Stimulated activated naive B cell treated with anti-CD40 and anti-IgM and Interleukin-4, amounts not matched to agents 10 μg/mL and 1 μg/mL and 100 μg/mL, for 72 hours (primary cell): ENCODE data around the gene MMEL1.
A peak's percentile ranks its signal among the peaks of the same experiment; 100 is the strongest.
"Not testable (repeated sequence)": the region's sequence is repeated elsewhere in the genome, so short reads cannot be mapped to it uniquely, and the experiment has no call there.

Experiments used
- ATAC-seq, 2 donors: fragments of 150-1000 bp; cut with Tn5 transposase; replicated peaks; 2 replicates each; pipeline ENCODE4 v1.10.0; 2021; ENCODE audit warnings: moderate library complexity in 1 of 2
- DNase-seq: peaks from one replicate; pipeline ENCODE4 v3.0.0; 2021
- H3K27ac Mint-ChIP-seq: one replicate; pipeline ENCODE4 v1.8.0; 2022; ENCODE audit warnings: mild to moderate bottlenecking, mixed read lengths
- H3K27me3 Mint-ChIP-seq, 2 donors: one replicate each; pipeline ENCODE4 v1.8.0; 2022; ENCODE audit warnings: mixed read lengths in 2 of 2
- H3K36me3 Mint-ChIP-seq, 2 donors: one replicate each; pipeline ENCODE4 v1.8.0; 2022; ENCODE audit warnings: mixed read lengths in 2 of 2, mild to moderate bottlenecking in 1 of 2
- H3K4me1 Mint-ChIP-seq, 2 donors: one replicate each; pipeline ENCODE4 v1.8.0; 2022; ENCODE audit warnings: mixed read lengths in 2 of 2, mild to moderate bottlenecking in 1 of 2
- H3K4me3 Mint-ChIP-seq, 2 donors: one replicate each; pipeline ENCODE4 v1.8.0; 2022; ENCODE audit warnings: mild to moderate bottlenecking in 2 of 2, mixed read lengths in 2 of 2, moderate library complexity in 1 of 2
- H3K9me3 Mint-ChIP-seq, 2 donors: one replicate each; pipeline ENCODE4 v1.8.0; 2022; ENCODE audit warnings: mixed read lengths in 2 of 2, mild to moderate bottlenecking in 1 of 2

The MMEL1 gene

GRCh38 chr1:2628191-2628932, 4.5 kb downstream of the MMEL1 start:
- Mint-ChIP-seq H3K4me1 (peaks cover 0 to 4% of the 10 kb centered on the region in 2 donors), H3K36me3 (peaks cover 1 to 3% of the 10 kb centered on the region in 2 donors), H3K27ac (no peak overlapping the region), H3K4me3 (peak overlapping the region; percentile 39 to 55), H3K27me3 (peaks cover 58 to 78% of the 10 kb centered on the region in 2 donors), H3K9me3 (peaks cover 0 to 3% of the 10 kb centered on the region in 2 donors)
- ATAC-seq (peak; percentile 29 to 45), DNase-seq (no peak)

- peaks cover 0 to 3% of the 10 kb centered on the region in 2 donors for H3K9me3 Mint-ChIP-seq
- peaks cover 1 to 3% of the 10 kb centered on the region in 2 donors for H3K36me3 Mint-ChIP-seq
- DNase-seq = no peak
- no peak for ATAC-seq
- H3K27ac Mint-ChIP-seq = no peak overlapping the region
- H3K4me3 Mint-ChIP-seq = no peak overlapping the region
- peaks cover 0 to 5% of the 10 kb centered on the region in 2 donors for H3K4me1 Mint-ChIP-seq
- H3K27me3 Mint-ChIP-seq = peaks cover 58 to 74% of the 10 kb centered on the region in 2 donors
Measured at GRCh38 chr1:2627746-2628145, 5.1 kb downstream of the MMEL1 start.

GRCh38 chr1:2625748-2626147, 7.1 kb downstream of the MMEL1 start:
- H3K4me3 Mint-ChIP-seq, H3K4me1 Mint-ChIP-seq, H3K9me3 Mint-ChIP-seq, ATAC-seq, DNase-seq, H3K27ac Mint-ChIP-seq, H3K36me3 Mint-ChIP-seq: not testable (repeated sequence)
- H3K27me3 Mint-ChIP-seq = peaks cover 51 to 69% of the 10 kb centered on the region in 2 donors

- Mint-ChIP-seq H3K27me3 (peaks cover 46 to 69% of the 10 kb centered on the region in 2 donors), H3K36me3 (peaks cover 3 to 7% of the 10 kb centered on the region in 2 donors), H3K4me1 (peaks cover 0 to 2% of the 10 kb centered on the region in 2 donors), H3K4me3 (no peak overlapping the region), H3K9me3 (peaks cover 1 to 3% of the 10 kb centered on the region in 2 donors), H3K27ac (no peak overlapping the region)
- ATAC-seq = no peak
- DNase-seq = no peak
Measured at GRCh38 chr1:2625311-2625710, 7.5 kb downstream of the MMEL1 start.

GRCh38 chr1:2624735-2625300, 8.0 kb downstream of the MMEL1 start:
- no peak for ATAC-seq
- Mint-ChIP-seq H3K4me3 (no peak overlapping the region), H3K9me3 (peaks cover 4 to 7% of the 10 kb centered on the region in 2 donors)

GRCh38 chr1:2623571-2624337, 9.1 kb downstream of the MMEL1 start:
- ATAC-seq = no peak
- H3K27me3 Mint-ChIP-seq = peaks cover 45 to 65% of the 10 kb centered on the region in 2 donors

More at GRCh38 chr1:2624735-2625300, 8.0 kb downstream of the MMEL1 start:
- Mint-ChIP-seq H3K4me1 (peaks cover 0 to 2% of the 10 kb centered on the region in 2 donors), H3K27me3 (peaks cover 46 to 66% of the 10 kb centered on the region in 2 donors), H3K27ac (no peak overlapping the region), H3K36me3 (peaks cover 5 to 7% of the 10 kb centered on the region in 2 donors)
- DNase-seq = no peak

GRCh38 chr1:2617971-2618470, 14.8 kb downstream of the MMEL1 start:
- Mint-ChIP-seq H3K9me3 (peaks cover 14 to 35% of the 10 kb centered on the region in 2 donors), H3K4me1 (peaks cover 0 to 1% of the 10 kb centered on the region in 2 donors), H3K27me3 (peaks cover 19 to 40% of the 10 kb centered on the region in 2 donors), H3K27ac (no peak overlapping the region), H3K36me3 (peaks cover 6 to 19% of the 10 kb centered on the region in 2 donors), H3K4me3 (no peak overlapping the region)
- DNase-seq = no peak
- no peak for ATAC-seq

More at GRCh38 chr1:2623571-2624337, 9.1 kb downstream of the MMEL1 start:
- no peak overlapping the region for H3K27ac Mint-ChIP-seq
- H3K9me3 Mint-ChIP-seq = peaks cover 5 to 10% of the 10 kb centered on the region in 2 donors
- no peak for DNase-seq
- H3K36me3 Mint-ChIP-seq = peaks cover 7 to 8% of the 10 kb centered on the region in 2 donors
- peaks cover 0 to 1% of the 10 kb centered on the region in 2 donors for H3K4me1 Mint-ChIP-seq
- H3K4me3 Mint-ChIP-seq = no peak overlapping the region

- H3K4me3 Mint-ChIP-seq = no peak overlapping the region
- peaks cover 8 to 25% of the 10 kb centered on the region in 2 donors for H3K9me3 Mint-ChIP-seq
- no peak for ATAC-seq
- DNase-seq = no peak
- peaks cover 0 to 14% of the 10 kb centered on the region in 2 donors for H3K36me3 Mint-ChIP-seq
- peaks cover 21 to 34% of the 10 kb centered on the region in 2 donors for H3K27me3 Mint-ChIP-seq
- no peak overlapping the region for H3K27ac Mint-ChIP-seq
- H3K4me1 Mint-ChIP-seq = no peaks in the 10 kb centered on the region
Measured at GRCh38 chr1:2614145-2614544, 18.7 kb downstream of the MMEL1 start.

GRCh38 chr1:2612591-2613365, 20.0 kb downstream of the MMEL1 start:
- Mint-ChIP-seq H3K36me3 (peaks cover 0 to 14% of the 10 kb centered on the region in 2 donors), H3K27ac (no peak overlapping the region), H3K4me3 (no peak overlapping the region), H3K27me3 (peaks cover 21 to 30% of the 10 kb centered on the region in 2 donors), H3K9me3 (peaks cover 9 to 25% of the 10 kb centered on the region in 2 donors), H3K4me1 (no peaks in the 10 kb centered on the region)
- DNase-seq = no peak
- no peak for ATAC-seq

- ATAC-seq (peak in 1 of 2 donors; percentile 27), DNase-seq (no peak)
- Mint-ChIP-seq H3K36me3 (peaks cover 0 to 14% of the 10 kb centered on the region in 2 donors), H3K27me3 (peaks cover 21 to 30% of the 10 kb centered on the region in 2 donors), H3K9me3 (peaks cover 9 to 25% of the 10 kb centered on the region in 2 donors), H3K4me3 (no peak overlapping the region), H3K27ac (no peak overlapping the region), H3K4me1 (no peaks in the 10 kb centered on the region)
Measured at GRCh38 chr1:2611621-2612437, 21.0 kb downstream of the MMEL1 start.

- no peaks in the 10 kb centered on the region for H3K4me1 Mint-ChIP-seq
- no peak overlapping the region for H3K4me3 Mint-ChIP-seq
- DNase-seq = no peak
- peaks cover 0 to 14% of the 10 kb centered on the region in 2 donors for H3K36me3 Mint-ChIP-seq
- peaks cover 6 to 19% of the 10 kb centered on the region in 2 donors for H3K9me3 Mint-ChIP-seq
- no peak overlapping the region for H3K27ac Mint-ChIP-seq
- ATAC-seq = peak; percentile 41 to 59
- peaks cover 21 to 30% of the 10 kb centered on the region in 2 donors for H3K27me3 Mint-ChIP-seq
Measured at GRCh38 chr1:2611031-2611501, 21.8 kb downstream of the MMEL1 start.

- Mint-ChIP-seq H3K36me3 (peaks cover 0 to 11% of the 10 kb centered on the region in 2 donors), H3K4me3 (no peak overlapping the region), H3K4me1 (no peaks in the 10 kb centered on the region), H3K27me3 (peaks cover 21 to 25% of the 10 kb centered on the region in 2 donors), H3K27ac (no peak overlapping the region), H3K9me3 (peaks cover 5 to 16% of the 10 kb centered on the region in 2 donors)
- no peak for DNase-seq
- ATAC-seq = no peak
Measured at GRCh38 chr1:2610036-2610959, 22.5 kb downstream of the MMEL1 start.
